HepG2 (cell line): ENCODE data around the gene NOP14. TPM values are rescaled to one million over a fixed set of nuclear protein-coding genes. Genes with fewer than 3 reads are reported as not detected.

Source experiments
- ATAC-seq: fragments of 200-7000 bp; cut with Tn5 transposase; 3 replicates; pipeline ENCODE4 v1.9.1; 2020; ENCODE audit warnings: mild to moderate bottlenecking, moderate library complexity
- BruUV-seq: library from RNA; stranded (reverse); fragments of 400-500 nt; replicated peaks from 2 replicates; lab custom pipeline; 2021; lab: Mats Ljungman, UMichigan
- CTCF ChIA-PET: fragments of 300-600 bp; formaldehyde crosslinking; extraction: SDS; loops from one replicate; lab custom pipeline; 2021; ENCODE audit warnings: low total read pairs, inconsistent platforms, low intra/inter-chr PET ratio; lab: Yijun Ruan, JAX
- POLR2A ChIA-PET: fragments of 350-600 bp; sonication (Branson Sonifier 250); formaldehyde crosslinking; loops from one replicate; lab custom pipeline; 2020; ENCODE audit warnings: antibody characterized with exemption, inconsistent platforms; lab: Yijun Ruan, JAX
- DNase-seq: peaks from one replicate; pipeline ENCODE4 v3.0.0-alpha.2; 2015; ENCODE audit warnings: low spot score
- FAIRE-seq: peaks from 3 replicates; lab custom pipeline; 2011; peaks lifted over from hg19 to GRCh38; lab: Jason Lieb, UNC
- H2AFZ ChIP-seq: one replicate; pipeline ENCODE4 v1.6.1; 2011; ENCODE audit warnings: low read length, inconsistent platforms
- H3K27ac ChIP-seq: fragments of 300-600 bp; 3 replicates; pipeline ENCODE4 v1.8.0; 2011; ENCODE audit warnings: mixed run types, mild to moderate bottlenecking, mixed read lengths, low read length, inconsistent platforms; ENCODE audit not compliant: insufficient read depth; ENCODE audit errors: extremely low read length
- H3K27me3 ChIP-seq, 2 experiments: fragments of 200-600 bp in 1 of 2; 2 replicates in 1 of 2; 3 replicates in 1 of 2; pipeline versions ENCODE4 v1.6.0 to v1.8.0; 2011; ENCODE audit warnings: low read length in 2 of 2, mild to moderate bottlenecking in 2 of 2, moderate library complexity in 2 of 2, inconsistent platforms in 1 of 2; ENCODE audit not compliant: insufficient read depth in 2 of 2, control insufficient read depth in 1 of 2
- H3K36me3 ChIP-seq, 2 experiments: fragments of 200-600 bp in 1 of 2; replicated peaks in 1 of 2; 2 replicates in 1 of 2; 3 replicates in 1 of 2; pipeline versions ENCODE4 v1.5.1 to v1.8.0; 2011; ENCODE audit warnings: low read length in 2 of 2, inconsistent platforms in 1 of 2; ENCODE audit not compliant: insufficient read depth in 2 of 2, control insufficient read depth in 1 of 2
- H3K4me1 ChIP-seq: 2 replicates; pipeline ENCODE4 v1.5.1; 2012; ENCODE audit warnings: low read length, inconsistent platforms; ENCODE audit not compliant: insufficient read depth
- H3K4me2 ChIP-seq: 2 replicates; pipeline ENCODE4 v1.6.0; 2011; ENCODE audit warnings: low read depth, low read length, inconsistent platforms
- H3K4me3 ChIP-seq, 3 experiments: fragments of 200-600 bp in 1 of 3; sonication (generic), shearing (Covaris generic) in 1 of 3; replicated peaks in 1 of 3; 2 replicates each; pipeline ENCODE4 v1.5.1; 2011 to 2016; ENCODE audit warnings: low read length in 3 of 3, inconsistent platforms in 2 of 3, low read depth in 2 of 3, mild to moderate bottlenecking in 2 of 3, control low read depth in 1 of 3, mixed read lengths in 1 of 3; ENCODE audit not compliant: insufficient read depth in 1 of 3
- H3K79me2 ChIP-seq: one replicate; pipeline ENCODE4 v1.6.1; 2011; ENCODE audit warnings: low read length, inconsistent platforms; ENCODE audit not compliant: insufficient read depth
- H3K9ac ChIP-seq: 2 replicates; pipeline ENCODE4 v1.6.0; 2011; ENCODE audit warnings: mild to moderate bottlenecking, low read depth, low read length, inconsistent platforms; ENCODE audit not compliant: insufficient read depth
- H3K9me3 ChIP-seq: 2 replicates; pipeline ENCODE4 v1.5.1; 2012; ENCODE audit warnings: mild to moderate bottlenecking, low read length
- H4K20me1 ChIP-seq: 2 replicates; pipeline ENCODE4 v1.6.0; 2011; ENCODE audit warnings: inconsistent platforms, mild to moderate bottlenecking, low read length, moderate library complexity; ENCODE audit not compliant: insufficient read depth
- CEBPB ChIP-seq: IDR thresholded peaks from 2 replicates; pipeline ENCODE4 v1.6.1; 2011; ENCODE audit warnings: low read depth, low read length, improper control_type of control experiment, borderline replicate concordance
- ELF4 ChIP-seq: sonication (generic); formaldehyde crosslinking; IDR thresholded peaks from 2 replicates; pipeline ENCODE4 v1.5.0; 2020; ENCODE audit warnings: missing genetic modification reagents, mild to moderate bottlenecking, moderate library complexity, borderline replicate concordance
- FOXK2 ChIP-seq: fragments of 450-650 bp; IDR thresholded peaks from 2 replicates; pipeline ENCODE4 v1.6.1; 2016
- KLF15 ChIP-seq: sonication (generic); formaldehyde crosslinking; IDR thresholded peaks from 2 replicates; pipeline ENCODE4 v1.8.1; 2023; ENCODE audit warnings: borderline replicate concordance, mild to moderate bottlenecking, inconsistent platforms, missing genetic modification reagents, mixed read lengths
- SYNCRIP ChIP-seq: fragments of 200-400 bp; formaldehyde crosslinking; IDR thresholded peaks from 2 replicates; pipeline ENCODE4 v1.6.1; 2018; ENCODE audit warnings: mild to moderate bottlenecking, low read depth, low read length; ENCODE audit not compliant: insufficient read depth
- ZNF331 ChIP-seq: sonication (generic); formaldehyde crosslinking; IDR thresholded peaks from 2 replicates; pipeline ENCODE4 v1.4.0; 2020; ENCODE audit warnings: missing genetic modification reagents
- WGBS: methylation state at CpG from one replicate; pipeline ENCODE4 v1.1.6; 2017; ENCODE audit warnings: low lambda C conversion rate; 5-methylcytosine and 5-hydroxymethylcytosine counted together
- in situ Hi-C: cut with HindIII; loops from 2 replicates; pipeline ENCODE4 v1.10.0; 2017; ENCODE audit warnings: low pct_unique_long_range_greater_than_20kb; ENCODE audit not compliant: extremely low pct_ligation_motif_present
- intact Hi-C: fragments of 100-400 bp; cut with micrococcal nuclease; formaldehyde crosslinking; loops from one replicate; pipeline ENCODE4 v1.10.0; 2022; ENCODE audit not compliant: unreplicated experiment
- polyA plus RNA-seq, 8 experiments: library from polyadenylated mRNA; depleted of rRNA in 3 of 8; stranded (reverse) in 7 of 8; unstranded in 1 of 8; fragments of >200 nt; fragmentation: Illumina TruSeq in 4 of 8; extraction: Trizol in 4 of 8; gene quantifications; 2 replicates each; pipeline versions ENCODE4 v1.2.1 to v1.2.3, GENCODE V29; 2011 to 2016; ENCODE audit warnings: low read depth in 4 of 8, missing spikeins in 1 of 8, mixed read lengths in 1 of 8; ENCODE audit not compliant: insufficient read depth in 1 of 8
- total RNA-seq, 5 experiments: library from RNA; depleted of rRNA; stranded (reverse); fragments of >200 nt; fragmentation: Illumina TruSeq; extraction: Trizol; gene quantifications; 2 replicates each; pipeline ENCODE4 v1.2.3, GENCODE V29; 2016; ENCODE audit warnings: low read depth in 1 of 5
- TF ChIP-seq, protein P1 (sequence below): sonication (generic); formaldehyde crosslinking; IDR thresholded peaks from 2 replicates; pipeline ENCODE4 v1.8.0; 2023; ENCODE audit warnings: mild to moderate bottlenecking, missing genetic modification reagents
- TF ChIP-seq, protein P2 (sequence below): IDR thresholded peaks from 2 replicates; pipeline ENCODE4 v1.6.1; 2016; ENCODE audit warnings: mild to moderate bottlenecking

Gene NOP14
- total and polyA plus RNA-seq, 2 of the 13 experiments (the other 11 are each of a cell fraction or from before 2014, with no cell fraction given) = 6.9 to 47.9 TPM

- no peak for DNase-seq
These were observed 47.8 kb upstream of the NOP14 start for GRCh38 chr4:3010998-3011397.

DNA sequence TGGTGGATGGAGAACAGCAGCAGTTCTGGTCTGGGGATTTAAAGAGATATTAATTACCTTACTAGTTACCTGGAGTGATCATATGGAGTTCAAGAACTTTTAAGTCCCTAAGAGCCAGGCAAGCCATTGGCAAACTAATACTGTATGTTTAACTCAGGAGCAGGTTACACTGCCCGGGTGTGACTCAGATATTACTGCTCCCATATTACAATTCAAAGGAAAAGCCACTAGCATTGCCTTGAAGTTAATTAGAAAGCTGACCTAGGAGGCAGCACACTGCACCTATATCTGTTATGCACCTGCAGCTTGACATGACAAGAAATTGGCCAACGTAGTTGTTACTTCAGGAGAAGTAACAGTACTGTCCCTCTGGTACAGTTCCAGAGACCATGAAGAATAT lies 47.4 kb upstream of the NOP14 start:
- no TSS peak for BruUV-seq
- no peak overlapping the region for H3K4me2 ChIP-seq
- H3K36me3 ChIP-seq = no peaks in the 10 kb centered on the region
- H3K27ac ChIP-seq = no peak overlapping the region
- in situ Hi-C loops (no loop called here), intact Hi-C loops (no loop called here)
- no peak overlapping the region for H3K9ac ChIP-seq
- H3K27me3 ChIP-seq = peaks cover 0 to 15% of the 10 kb centered on the region in 2 experiments; a peak in 2 of 5 replicates
- ATAC-seq = no peak
- DNase-seq = no peak
- no peak for FAIRE-seq
- TF ChIP-seq SYNCRIP (no peak), ELF4 (no peak), FOXK2 (no peak)
- WGBS = 50% methylated on average over 1 of the region's 2 CpGs
- no peaks in the 10 kb centered on the region for H3K79me2 ChIP-seq
- CTCF ChIA-PET = no interaction called here
- H4K20me1 ChIP-seq = no peaks in the 10 kb centered on the region
- no peaks in the 10 kb centered on the region for H3K9me3 ChIP-seq
- peaks cover 29% of the 10 kb centered on the region for H3K4me1 ChIP-seq
- H3K4me3 ChIP-seq = no peak overlapping the region
- POLR2A ChIA-PET = interaction anchor here (1.0 to 1.6 kb wide), 2 partner anchors 26 to 31 kb away, joined by 4 to 7 read pairs; no protein-coding TSS in a partner anchor
- H2AFZ ChIP-seq = no peak overlapping the region

More at GRCh38 chr4:3010998-3011397, 47.8 kb upstream of the NOP14 start:
- H3K4me1 ChIP-seq = peaks cover 29% of the 10 kb centered on the region
- ChIA-PET CTCF (no interaction called here), POLR2A (no interaction called here)
- no peak overlapping the region for H3K27ac ChIP-seq
- H3K79me2 ChIP-seq = no peaks in the 10 kb centered on the region
- no peak overlapping the region for H3K4me2 ChIP-seq
- no TSS peak for BruUV-seq
- intact Hi-C loops = no loop called here
- 19% methylated on average over 5 of the region's 5 CpGs for WGBS
- H3K36me3 ChIP-seq = no peaks in the 10 kb centered on the region
- H3K27me3 ChIP-seq = peaks cover 0 to 15% of the 10 kb centered on the region in 2 experiments; a peak in 3 of 5 replicates
- in situ Hi-C loops = no loop called here
- no peak overlapping the region for H3K4me3 ChIP-seq
- no peak overlapping the region for H2AFZ ChIP-seq
- no peaks in the 10 kb centered on the region for H4K20me1 ChIP-seq
- no peak overlapping the region for H3K9ac ChIP-seq
- TF ChIP-seq, protein P1, sequence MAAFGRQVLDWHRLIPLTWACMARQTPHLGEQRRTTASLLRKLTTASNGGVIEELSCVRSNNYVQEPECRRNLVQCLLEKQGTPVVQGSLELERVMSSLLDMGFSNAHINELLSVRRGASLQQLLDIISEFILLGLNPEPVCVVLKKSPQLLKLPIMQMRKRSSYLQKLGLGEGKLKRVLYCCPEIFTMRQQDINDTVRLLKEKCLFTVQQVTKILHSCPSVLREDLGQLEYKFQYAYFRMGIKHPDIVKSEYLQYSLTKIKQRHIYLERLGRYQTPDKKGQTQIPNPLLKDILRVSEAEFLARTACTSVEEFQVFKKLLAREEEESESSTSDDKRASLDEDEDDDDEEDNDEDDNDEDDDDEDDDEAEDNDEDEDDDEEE (CRISPR knock-in tag) = no peak
- TF ChIP-seq CEBPB (peak; percentile 41; the same call in 1 of the 2 replicates), ZNF331 (CRISPR knock-in tag) (no peak), KLF15 (CRISPR knock-in tag) (no peak)
- TF ChIP-seq, protein P2, sequence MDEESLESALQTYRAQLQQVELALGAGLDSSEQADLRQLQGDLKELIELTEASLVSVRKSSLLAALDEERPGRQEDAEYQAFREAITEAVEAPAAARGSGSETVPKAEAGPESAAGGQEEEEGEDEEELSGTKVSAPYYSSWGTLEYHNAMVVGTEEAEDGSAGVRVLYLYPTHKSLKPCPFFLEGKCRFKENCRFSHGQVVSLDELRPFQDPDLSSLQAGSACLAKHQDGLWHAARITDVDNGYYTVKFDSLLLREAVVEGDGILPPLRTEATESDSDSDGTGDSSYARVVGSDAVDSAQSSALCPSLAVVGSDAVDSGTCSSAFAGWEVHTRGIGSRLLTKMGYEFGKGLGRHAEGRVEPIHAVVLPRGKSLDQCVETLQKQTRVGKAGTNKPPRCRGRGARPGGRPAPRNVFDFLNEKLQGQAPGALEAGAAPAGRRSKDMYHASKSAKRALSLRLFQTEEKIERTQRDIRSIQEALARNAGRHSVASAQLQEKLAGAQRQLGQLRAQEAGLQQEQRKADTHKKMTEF (CRISPR knock-in tag) = no peak
- H3K9me3 ChIP-seq = no peaks in the 10 kb centered on the region
- FAIRE-seq (no peak), ATAC-seq (no peak)
